HG03460 (cell line): Measurements from ENCODE around the gene RNGTT.
A peak's percentile ranks its signal among the peaks of the same experiment; 100 is the strongest.
"Not testable (repeated sequence)": the region's sequence is repeated elsewhere in the genome, so short reads cannot be mapped to it uniquely, and the experiment has no call there.

Experiments used
- ATAC-seq: cut with Tn5 transposase; IDR thresholded peaks from one replicate; pipeline ENCODE4 v1.9.1; 2021; ENCODE audit not compliant: unreplicated experiment

RNGTT gene

DNA sequence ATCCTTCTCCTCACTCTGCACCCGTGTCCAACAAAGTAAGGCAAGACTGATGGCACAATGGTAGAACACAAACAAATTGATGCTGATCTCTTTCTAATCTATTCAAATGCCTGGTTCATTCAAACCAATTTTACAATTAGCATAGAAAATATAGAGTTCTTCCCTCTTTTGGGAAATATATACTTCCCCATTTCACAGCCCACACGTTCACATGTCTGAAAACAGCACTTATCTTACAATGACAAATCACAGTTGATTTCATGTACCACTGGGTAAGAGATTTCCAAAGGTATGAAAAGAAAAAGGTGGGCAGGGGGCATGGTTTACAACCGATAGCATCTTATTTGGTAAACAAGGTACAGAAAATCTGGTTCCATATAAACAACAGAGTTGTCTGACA, 137.6 kb downstream of the RNGTT start:
- ATAC-seq, result no peak

- ATAC-seq, result no peak
These were observed 139.4 kb downstream of the RNGTT start for GRCh38 chr6:88823998-88824397.

DNA sequence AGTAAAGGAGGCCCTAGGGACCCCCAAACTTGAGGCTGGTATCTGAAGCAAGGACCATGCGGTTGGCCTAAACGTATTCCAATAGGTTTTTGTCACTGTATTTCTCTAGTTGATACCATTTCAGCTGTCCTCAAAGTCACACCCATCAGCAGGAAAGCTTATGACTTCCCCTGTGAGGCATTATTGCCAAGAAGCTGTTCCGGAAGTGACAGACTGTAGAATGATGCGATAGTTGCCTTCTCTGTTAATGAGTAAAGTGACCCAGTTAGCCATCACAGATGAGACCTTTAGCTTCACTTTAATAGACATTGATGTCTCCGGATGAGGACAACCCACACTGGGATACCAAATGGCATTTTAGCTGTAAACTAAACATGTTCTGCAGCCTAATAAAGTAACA, 147.9 kb downstream of the RNGTT start:
- no peak for ATAC-seq

DNA sequence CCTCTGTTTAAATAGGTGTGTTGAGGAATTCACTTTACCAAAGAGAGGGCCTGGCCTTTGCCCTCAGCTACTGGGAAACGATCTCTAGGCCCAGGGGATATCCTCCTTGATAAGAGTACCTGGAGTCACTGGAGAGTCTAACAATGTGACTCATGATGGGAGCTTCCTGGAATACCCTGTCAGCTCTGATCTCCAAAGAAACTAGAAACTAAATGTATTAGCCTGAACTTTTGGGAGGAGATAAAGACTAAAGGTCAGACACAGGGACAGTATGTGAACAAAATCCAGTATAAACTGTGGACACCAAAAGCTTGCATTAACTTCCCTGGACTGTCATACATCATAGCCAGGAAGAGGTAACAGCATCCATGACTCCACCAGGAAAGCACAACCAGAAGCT, 148.5 kb downstream of the RNGTT start:
- no peak for ATAC-seq

- ATAC-seq, result no peak
These were observed 150.4 kb downstream of the RNGTT start for GRCh38 chr6:88813045-88813444.

- ATAC-seq, result no peak
These were observed 152.7 kb downstream of the RNGTT start for GRCh38 chr6:88810701-88811100.

DNA sequence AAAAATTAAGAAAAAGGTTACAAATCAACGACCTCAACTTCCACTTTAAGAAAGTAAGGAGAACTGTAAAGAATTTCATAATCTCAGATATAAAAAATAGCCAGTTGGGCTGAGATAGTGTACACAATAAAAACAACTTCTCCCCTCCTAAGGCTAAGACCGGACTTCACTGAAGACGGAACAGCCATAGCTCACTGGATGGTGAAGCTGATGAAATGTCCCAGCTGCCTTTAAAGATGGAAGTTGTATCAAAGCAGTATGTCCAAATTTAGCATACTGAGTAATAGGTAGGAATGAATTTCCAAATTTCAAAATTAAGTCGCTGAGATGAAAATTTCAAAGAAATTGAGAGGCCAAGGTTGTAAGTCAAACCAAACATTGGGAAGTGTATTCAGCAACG, 153.3 kb downstream of the RNGTT start:
- no peak for ATAC-seq

GRCh38 chr6:88808381-88808780, 155.0 kb downstream of the RNGTT start:
- no peak for ATAC-seq

DNA sequence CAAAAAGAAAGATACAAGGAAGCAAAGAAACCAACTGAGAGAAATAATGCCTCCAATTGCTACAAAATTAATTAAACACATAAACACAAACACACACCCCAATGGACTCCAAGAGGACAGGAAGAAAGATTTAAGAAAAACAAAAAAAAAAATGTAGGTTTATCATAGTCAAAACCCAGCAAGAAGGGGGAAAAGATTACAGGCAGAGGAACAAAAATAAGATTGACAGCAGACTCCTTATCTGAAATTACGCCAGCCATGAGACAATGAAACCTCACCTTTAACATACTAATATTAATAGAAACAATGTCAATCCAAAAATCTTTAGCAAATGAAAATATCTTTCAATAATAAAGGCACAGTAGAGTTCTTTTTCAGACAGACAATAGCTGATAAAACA, 155.8 kb downstream of the RNGTT start:
- no peak for ATAC-seq

GRCh38 chr6:88806728-88807127, 156.7 kb downstream of the RNGTT start:
- no peak for ATAC-seq

- no peak for ATAC-seq
These were observed 158.7 kb downstream of the RNGTT start for GRCh38 chr6:88804701-88805100.

DNA sequence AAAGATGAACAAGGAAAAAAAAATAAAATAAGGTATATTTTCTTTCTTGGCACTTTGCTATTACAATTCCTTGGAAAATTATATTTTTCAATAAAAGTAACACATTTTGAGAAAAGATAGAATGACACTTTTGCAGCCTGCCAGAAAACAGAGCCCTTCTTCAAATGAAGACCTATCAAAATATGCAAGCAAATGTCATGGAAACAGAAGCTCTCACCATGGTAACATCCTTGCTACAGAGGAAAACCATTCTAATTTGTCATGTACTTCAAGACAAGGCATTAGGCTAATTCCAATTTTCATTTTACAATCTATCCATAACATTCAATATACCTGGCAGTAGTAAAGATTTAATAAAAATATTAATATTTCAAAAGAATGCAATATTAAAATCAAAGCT, 177.9 kb downstream of the RNGTT start:
- ATAC-seq, result no peak

DNA sequence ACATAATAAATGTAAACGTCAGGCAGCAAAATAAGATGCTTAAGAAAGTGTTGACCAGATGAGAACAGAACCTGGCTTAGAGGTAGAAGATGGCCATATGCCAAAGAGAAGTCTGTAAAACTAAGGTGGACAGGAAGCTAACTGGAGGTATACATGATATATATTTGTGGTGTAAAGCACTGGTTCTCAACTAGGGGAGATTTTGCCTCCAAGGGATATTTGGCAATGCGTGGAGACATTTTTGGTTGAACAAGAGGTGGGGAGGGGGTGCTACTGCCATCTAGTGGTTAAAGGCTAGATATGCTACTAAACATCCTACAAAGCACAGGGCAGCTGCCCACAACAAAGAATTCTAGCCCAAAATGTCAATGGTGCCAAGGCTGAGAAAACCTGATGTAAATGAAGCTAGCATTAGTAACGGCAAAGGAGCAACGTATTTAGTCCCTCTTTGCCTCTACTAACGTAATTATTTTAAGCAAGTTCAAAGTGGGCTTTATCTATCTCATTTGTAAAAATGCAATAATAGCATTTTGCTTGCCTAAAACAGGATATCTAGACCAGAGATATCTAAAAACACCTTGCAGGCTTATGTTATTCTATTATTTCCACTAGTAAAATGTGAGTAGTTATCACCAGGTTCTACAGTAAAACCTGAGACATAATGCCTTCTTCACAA, 182.6 kb downstream of the RNGTT start:
- peak; percentile 65 for ATAC-seq

DNA sequence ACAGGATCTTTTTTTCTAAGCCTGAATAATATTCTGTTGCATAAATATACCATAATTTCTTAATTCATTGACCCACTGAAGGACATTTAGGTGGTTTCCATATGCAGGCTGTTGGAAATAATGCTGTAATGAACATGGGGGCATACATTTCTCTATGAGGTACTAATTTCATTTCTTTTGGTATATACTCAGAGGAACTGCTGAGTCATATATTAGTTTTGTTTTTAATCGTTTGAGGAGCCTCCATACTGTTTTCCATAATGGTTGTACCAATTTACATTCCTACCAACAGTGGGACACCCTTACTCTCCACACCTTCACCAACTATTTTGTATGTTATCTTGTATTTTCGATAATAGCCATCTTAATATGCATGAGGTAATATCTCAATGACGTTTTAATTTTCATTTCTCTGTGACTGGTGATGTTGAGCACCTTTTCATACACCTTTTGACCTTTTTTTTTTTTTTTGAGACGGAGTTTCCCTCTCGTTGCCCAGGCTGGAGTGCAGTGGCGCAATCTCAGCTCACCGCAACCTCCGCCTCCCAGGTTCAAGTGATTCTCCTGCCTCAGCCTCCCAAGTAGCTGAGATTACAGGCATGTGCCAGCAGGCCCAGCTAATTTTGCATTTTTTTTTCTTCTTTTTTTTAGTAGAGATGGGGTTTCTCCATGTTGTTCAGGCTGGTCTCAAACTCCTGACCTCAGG, 187.4 kb downstream of the RNGTT start:
- no peak for ATAC-seq

GRCh38 chr6:88768114-88768513, 195.3 kb downstream of the RNGTT start:
- not testable (repeated sequence) for ATAC-seq

DNA sequence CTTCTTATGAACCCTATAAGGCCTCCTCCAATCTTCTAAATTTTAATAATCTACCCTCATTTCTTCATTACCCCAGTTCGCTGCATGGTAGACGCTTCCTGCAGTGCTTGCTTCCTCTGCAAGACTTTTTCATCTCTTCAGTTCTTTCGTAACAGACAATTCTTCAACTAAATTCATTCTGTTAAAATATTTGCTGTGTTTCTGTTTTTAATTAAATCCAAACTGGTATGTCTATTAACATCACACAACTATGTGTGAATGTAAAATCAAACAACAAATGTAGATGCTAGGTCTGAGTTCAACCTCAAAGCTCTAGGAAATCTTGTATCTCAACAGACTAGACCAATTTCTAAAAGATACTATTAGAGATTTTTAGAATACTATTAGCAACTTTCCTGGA, 199.3 kb downstream of the RNGTT start:
- ATAC-seq, result no peak

GRCh38 chr6:88763160-88763559, 200.3 kb downstream of the RNGTT start:
- ATAC-seq, result no peak

- ATAC-seq, result no peak
These were observed 202.0 kb downstream of the RNGTT start for GRCh38 chr6:88761237-88762031.

DNA sequence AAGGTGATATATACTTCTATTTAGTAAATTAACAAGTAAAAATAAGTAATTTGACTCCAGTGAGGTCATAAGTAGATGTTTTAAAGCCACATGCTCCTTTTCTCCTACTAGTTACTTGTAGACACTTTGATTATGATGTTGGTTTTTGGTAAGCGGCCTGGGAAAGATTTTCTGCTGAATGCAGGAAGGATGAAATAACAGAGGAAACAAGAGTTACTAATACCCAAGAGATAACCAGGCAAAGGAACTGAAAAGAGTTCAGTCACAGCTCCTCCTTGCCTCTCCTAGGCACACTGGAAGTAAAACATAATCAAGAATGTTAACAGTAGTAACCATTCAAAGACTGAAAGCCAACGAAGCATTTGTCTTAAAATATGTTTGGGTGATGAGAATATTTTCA, 203.3 kb downstream of the RNGTT start:
- no peak for ATAC-seq

DNA sequence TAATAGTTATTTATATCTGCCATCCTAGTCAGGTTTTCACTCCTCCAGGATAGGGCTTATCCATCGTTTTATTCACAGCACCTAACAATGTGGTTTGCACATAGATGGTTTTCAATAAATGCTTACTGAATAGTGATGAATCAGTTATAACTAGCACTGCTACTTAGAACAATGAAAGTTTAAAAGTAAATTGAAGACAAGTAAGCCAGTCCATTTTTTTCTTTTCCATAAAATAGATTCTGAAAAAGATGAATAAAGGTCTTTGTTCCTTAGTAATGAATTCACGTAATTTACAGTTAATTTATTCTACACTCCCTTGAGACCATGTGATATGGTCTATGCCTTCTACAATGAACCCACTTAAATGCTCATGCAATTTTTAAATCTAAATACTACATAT, 212.5 kb downstream of the RNGTT start:
- ATAC-seq, result no peak

DNA sequence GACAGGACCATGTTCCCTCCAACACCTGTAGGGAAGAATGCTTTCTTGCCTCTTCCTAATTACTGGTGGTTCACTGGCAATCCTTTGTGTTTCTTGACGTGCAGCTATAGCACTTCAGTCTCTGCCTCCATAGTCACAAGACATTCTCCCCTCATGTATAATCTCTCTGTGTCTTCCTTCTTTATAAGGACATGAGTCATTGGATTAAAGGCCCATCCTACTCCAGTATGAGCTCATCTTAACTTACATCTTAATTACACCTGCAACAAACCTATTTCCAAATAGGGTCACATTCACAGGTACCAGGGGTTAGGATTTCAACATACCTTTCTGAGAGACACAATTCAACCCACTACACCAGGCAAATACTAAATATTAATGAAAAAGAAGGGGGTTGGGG, 213.6 kb downstream of the RNGTT start:
- ATAC-seq, result no peak

GRCh38 chr6:88748141-88748540, 215.3 kb downstream of the RNGTT start:
- ATAC-seq, result no peak
